OCI-LY1 (cell line): ENCODE data around the gene LYL1.

Source experiments
- CTCF ChIP-seq: fragments of 200-600 bp; sonication (generic), shearing (Covaris generic); IDR thresholded peaks from 2 replicates; pipeline ENCODE4 v1.5.1; 2017; ENCODE audit warnings: mild to moderate bottlenecking, antibody characterized with exemption, low read length, moderate library complexity, mixed read lengths
- EZH2 ChIP-seq: fragments of 200-600 bp; sonication (generic), shearing (Covaris generic); IDR thresholded peaks from 2 replicates; pipeline ENCODE4 v1.8.0; 2017; ENCODE audit warnings: borderline replicate concordance, mixed run types, mild to moderate bottlenecking, antibody characterized with exemption, low read length, moderate library complexity, mixed read lengths

- no peak for TF ChIP-seq CTCF
- TF ChIP-seq EZH2 = no peak
These were observed 23.6 kb downstream of the LYL1 start for GRCh38 chr19:13078897-13079541.
